ENCODE measurements around the gene FIBP.

Gene FIBP

GRCh38 chr11:65903068-65903481, 14.8 kb upstream of the FIBP start:
- H3K4me3 ChIP-seq, result no peak overlapping the region
- TF ChIP-seq CTCF (IDR thresholded peaks at IDR 0.05), result no peak
- H3K27ac ChIP-seq, result peak overlapping the region in 1 of 2 donors; percentile 26
- no peak for DNase-seq (ENCODE audit: low spot score)

- Histone ChIP-seq H3K4me3 (peak overlapping the region; percentile 81), H3K27ac (peak overlapping the region; percentile 60 to 88)
- no peak for TF ChIP-seq CTCF (IDR thresholded peaks at IDR 0.05)
- no peak for DNase-seq (ENCODE audit: low spot score)
These were observed 12.6 kb upstream of the FIBP start for GRCh38 chr11:65900899-65901180.

- Histone ChIP-seq H3K27ac (peak within 1 kb of the TSS; percentile 60 to 88), H3K4me3 (peak within 1 kb of the TSS; percentile 81)
- TF ChIP-seq CTCF (IDR thresholded peaks at IDR 0.05), result no peak
- DNase-seq (ENCODE audit: low spot score), result peak; percentile 93
These were observed 12.0 kb upstream of the FIBP start, which contains the start of gene FOSL1 for GRCh38 chr11:65900125-65900898. FOSL1 (minus strand) TSS chr11:65900388; CDS start chr11:65900339, 49 bp downstream.

- no peak for TF ChIP-seq CTCF (IDR thresholded peaks at IDR 0.05)
- peak overlapping the region; percentile 60 to 88 for H3K27ac ChIP-seq
- H3K4me3 ChIP-seq, result peak overlapping the region; percentile 81
- DNase-seq (ENCODE audit: low spot score), result peak; percentile 90
These were observed 11.3 kb upstream of the FIBP start for GRCh38 chr11:65899356-65900124.

- DNase-seq (ENCODE audit: low spot score), result no peak
- Histone ChIP-seq H3K4me3 (peak overlapping the region; percentile 81), H3K27ac (peak overlapping the region; percentile 60 to 88)
- TF ChIP-seq CTCF (IDR thresholded peaks at IDR 0.05), result no peak
These were observed 10.5 kb upstream of the FIBP start for GRCh38 chr11:65898656-65899355.

GRCh38 chr11:65897020-65897471, 8.8 kb upstream of the FIBP start:
- no peak for DNase-seq (ENCODE audit: low spot score)
- TF ChIP-seq CTCF (IDR thresholded peaks at IDR 0.05), result no peak
- Histone ChIP-seq H3K4me3 (no peak overlapping the region), H3K27ac (no peak overlapping the region)

Data from coronary artery (tissue), 2 donors.